ENCODE measurements around the gene NUDT5.

DNA sequence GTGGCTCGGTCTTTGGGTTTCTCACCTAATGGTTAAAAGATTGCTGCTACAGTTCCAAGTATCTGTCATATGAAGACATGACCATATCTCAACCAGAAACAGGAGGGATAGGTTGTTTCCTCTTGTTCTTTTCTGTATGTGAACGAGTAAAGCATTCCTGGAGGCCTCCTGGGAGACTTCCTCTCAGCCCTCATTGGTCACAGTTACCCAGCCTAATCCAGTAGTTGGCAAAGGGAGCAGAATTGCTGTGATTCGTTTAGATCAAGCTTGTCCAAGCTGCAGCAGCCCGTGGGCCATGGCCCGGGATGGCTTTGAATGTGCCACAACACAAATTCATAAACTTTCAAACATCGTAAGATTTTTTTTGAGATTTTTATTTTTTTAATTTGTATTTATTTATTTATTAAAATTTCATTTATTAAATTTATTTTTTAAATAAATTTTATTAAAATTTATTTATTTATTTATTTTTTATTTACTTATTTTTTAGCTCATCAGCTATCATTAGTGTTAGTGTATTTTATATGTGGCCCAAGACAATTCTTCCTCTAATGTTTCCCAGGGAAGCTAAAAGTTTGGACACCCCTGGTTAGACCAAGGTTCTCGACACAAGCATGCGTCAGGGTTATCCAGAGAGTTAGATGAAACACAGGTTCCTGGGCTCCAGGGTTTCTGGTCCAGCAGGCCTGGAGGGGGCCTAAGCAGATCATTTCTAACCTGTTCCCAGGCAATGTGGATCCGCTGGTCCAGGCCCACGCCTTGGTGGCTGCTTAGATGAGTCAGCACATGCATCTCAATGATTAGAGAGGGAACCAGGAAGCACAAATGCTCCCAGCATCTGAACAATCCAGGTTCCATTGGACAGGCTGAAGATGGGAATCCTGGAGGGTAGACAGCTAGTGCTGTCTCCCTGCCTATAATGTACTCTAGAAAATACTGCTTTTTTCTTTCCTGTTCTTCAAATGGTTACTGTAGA lies 25.9 kb upstream of the NUDT5 start:
- TF ChIP-seq, protein P1, sequence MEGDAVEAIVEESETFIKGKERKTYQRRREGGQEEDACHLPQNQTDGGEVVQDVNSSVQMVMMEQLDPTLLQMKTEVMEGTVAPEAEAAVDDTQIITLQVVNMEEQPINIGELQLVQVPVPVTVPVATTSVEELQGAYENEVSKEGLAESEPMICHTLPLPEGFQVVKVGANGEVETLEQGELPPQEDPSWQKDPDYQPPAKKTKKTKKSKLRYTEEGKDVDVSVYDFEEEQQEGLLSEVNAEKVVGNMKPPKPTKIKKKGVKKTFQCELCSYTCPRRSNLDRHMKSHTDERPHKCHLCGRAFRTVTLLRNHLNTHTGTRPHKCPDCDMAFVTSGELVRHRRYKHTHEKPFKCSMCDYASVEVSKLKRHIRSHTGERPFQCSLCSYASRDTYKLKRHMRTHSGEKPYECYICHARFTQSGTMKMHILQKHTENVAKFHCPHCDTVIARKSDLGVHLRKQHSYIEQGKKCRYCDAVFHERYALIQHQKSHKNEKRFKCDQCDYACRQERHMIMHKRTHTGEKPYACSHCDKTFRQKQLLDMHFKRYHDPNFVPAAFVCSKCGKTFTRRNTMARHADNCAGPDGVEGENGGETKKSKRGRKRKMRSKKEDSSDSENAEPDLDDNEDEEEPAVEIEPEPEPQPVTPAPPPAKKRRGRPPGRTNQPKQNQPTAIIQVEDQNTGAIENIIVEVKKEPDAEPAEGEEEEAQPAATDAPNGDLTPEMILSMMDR (IDR thresholded peaks at IDR 0.05) = no peak
- no peak for TF ChIP-seq POLR2A (IDR thresholded peaks at IDR 0.05)

Data from tibial nerve (tissue), 3 donors.